ENCODE measurements around the gene HMGN3. TPM values are rescaled to one million over a fixed set of nuclear protein-coding genes. Genes with fewer than 3 reads are reported as not detected.

Gene HMGN3
- polyA plus RNA-seq, 1 of the 3 experiments (the other 2 are of a cell fraction), result 64.5 TPM

GRCh38 chr6:79263359-79263758 is 28.9 kb upstream of the HMGN3 start:
- CTCF ChIA-PET, result no interaction called here
- no peaks in the 10 kb centered on the region for H3K9me2 ChIP-seq

GRCh38 chr6:79261666-79262065 is 27.2 kb upstream of the HMGN3 start:
- ChIA-PET CTCF (interaction anchor here (1.1 kb wide), 1 partner anchor 205 kb away, joined by 3 read pairs; no protein-coding TSS in a partner anchor), POLR2A (no interaction called here)
- no peaks in the 10 kb centered on the region for H3F3A ChIP-seq (replicated peaks; ENCODE audit: insufficient read depth)
- H3K4me3 ChIP-seq (ENCODE audit: low read depth in 2 of 2, low read length in 1 of 2), result no peak overlapping the region
- TF ChIP-seq TCF12 (IDR thresholded peaks at IDR 0.05) (no peak), POLR2AphosphoS5 (IDR thresholded peaks at IDR 0.05; ENCODE audit: low read depth, low read length) (no peak), CHD2 (IDR thresholded peaks at IDR 0.05; ENCODE audit: low read length, partially characterized antibody) (no peak), USF2 (IDR thresholded peaks at IDR 0.05; ENCODE audit: borderline replicate concordance, low read depth, low read length) (no peak), MXI1 (IDR thresholded peaks at IDR 0.05; ENCODE audit: low read depth, low read length) (no peak), EP300 (IDR thresholded peaks at IDR 0.05; ENCODE audit: borderline replicate concordance in 1 of 2, low read depth in 1 of 2, low read length in 1 of 2) (no peak), EZH2phosphoT487 (IDR thresholded peaks at IDR 0.05; ENCODE audit: borderline replicate concordance, low read depth) (no peak), ELF1 (IDR thresholded peaks at IDR 0.05) (no peak), GATA2 (CRISPR knock-in tag; IDR thresholded peaks at IDR 0.05) (no peak), MEF2A (IDR thresholded peaks at IDR 0.05; ENCODE audit: borderline replicate concordance, low read depth) (no peak), RFX5 (IDR thresholded peaks at IDR 0.05; ENCODE audit: low read length) (no peak), CTCF (IDR thresholded peaks at IDR 0.05) (no peak), SIN3A (IDR thresholded peaks at IDR 0.05; ENCODE audit: borderline replicate concordance, low read depth, low read length) (no peak), PBX3 (IDR thresholded peaks at IDR 0.05) (no peak), RXRA (IDR thresholded peaks at IDR 0.05; ENCODE audit: borderline replicate concordance, low read depth) (no peak), SMC3 (IDR thresholded peaks at IDR 0.05; ENCODE audit: low read depth, low read length) (no peak)
- H3K9me2 ChIP-seq, result no peaks in the 10 kb centered on the region
- no peaks in the 10 kb centered on the region for H3K9me3 ChIP-seq
- no peak for DNase-seq
- no peaks in the 10 kb centered on the region for H3K27me3 ChIP-seq (ENCODE audit: insufficient read depth)
- no peak overlapping the region for H3K4me2 ChIP-seq
- H3K79me2 ChIP-seq (ENCODE audit: insufficient read depth), result no peaks in the 10 kb centered on the region
- no peaks in the 10 kb centered on the region for H4K20me1 ChIP-seq (ENCODE audit: insufficient read depth)
- no peak overlapping the region for H2AFZ ChIP-seq (ENCODE audit: low read depth)
- H3K36me3 ChIP-seq (replicated peaks in 1 of 2; ENCODE audit: control insufficient read depth in 1 of 2, insufficient read depth in 2 of 2, low read length in 1 of 2), result no peaks in the 10 kb centered on the region
- H3K27ac ChIP-seq (ENCODE audit: low read depth in 2 of 2, low read length in 1 of 2), result no peak overlapping the region
- no peak overlapping the region for H3K9ac ChIP-seq
- H3K4me1 ChIP-seq (ENCODE audit: control insufficient read depth in 1 of 2, insufficient read depth in 2 of 2, low read depth in 1 of 2, low read length in 1 of 2), result no peaks in the 10 kb centered on the region
- 80% methylated on average over 1 of the region's 5 CpGs for WGBS (ENCODE audit: low lambda C conversion rate)

More at GRCh38 chr6:79263359-79263758, 28.9 kb upstream of the HMGN3 start:
- Histone ChIP-seq H4K20me1 (ENCODE audit: insufficient read depth) (no peaks in the 10 kb centered on the region), H3K4me2 (no peak overlapping the region), H3K27me3 (ENCODE audit: insufficient read depth) (no peaks in the 10 kb centered on the region), H3K4me3 (ENCODE audit: low read depth in 2 of 2, low read length in 1 of 2) (no peak overlapping the region), H3K79me2 (ENCODE audit: insufficient read depth) (no peaks in the 10 kb centered on the region), H3K9me3 (no peaks in the 10 kb centered on the region), H3F3A (replicated peaks; ENCODE audit: insufficient read depth) (no peaks in the 10 kb centered on the region), H3K27ac (ENCODE audit: low read depth in 2 of 2, low read length in 1 of 2) (no peak overlapping the region), H3K9ac (no peak overlapping the region), H2AFZ (ENCODE audit: low read depth) (no peak overlapping the region), H3K4me1 (ENCODE audit: control insufficient read depth in 1 of 2, insufficient read depth in 2 of 2, low read depth in 1 of 2, low read length in 1 of 2) (no peaks in the 10 kb centered on the region), H3K36me3 (replicated peaks in 1 of 2; ENCODE audit: control insufficient read depth in 1 of 2, insufficient read depth in 2 of 2, low read length in 1 of 2) (no peaks in the 10 kb centered on the region)
- DNase-seq, result no peak
- TF ChIP-seq MXI1 (IDR thresholded peaks at IDR 0.05; ENCODE audit: low read depth, low read length) (no peak), TCF12 (IDR thresholded peaks at IDR 0.05) (no peak), EZH2phosphoT487 (IDR thresholded peaks at IDR 0.05; ENCODE audit: borderline replicate concordance, low read depth) (no peak), GATA2 (CRISPR knock-in tag; IDR thresholded peaks at IDR 0.05) (no peak), ELF1 (IDR thresholded peaks at IDR 0.05) (no peak), ZBTB33 (IDR thresholded peaks at IDR 0.05; ENCODE audit: borderline replicate concordance, low read depth) (no peak), FOXJ3 (CRISPR knock-in tag; IDR thresholded peaks at IDR 0.05) (no peak), CHD2 (IDR thresholded peaks at IDR 0.05; ENCODE audit: low read length, partially characterized antibody) (no peak)
- POLR2A ChIA-PET, result no interaction called here
